Activated B cell treated with CpG ODN at 0.5 μM for 24 hours (primary cell): ENCODE results near the gene CPPED1. TPM values are rescaled to one million over a fixed set of nuclear protein-coding genes. Genes with fewer than 3 reads are reported as not detected.
"Not testable (repeated sequence)": the region's sequence is repeated elsewhere in the genome, so short reads cannot be mapped to it uniquely, and the experiment has no call there.

Experiments
- ATAC-seq: fragments of 200-7000 bp; cut with Tn5 transposase; one replicate; pipeline ENCODE4 v1.10.0; 2021; ENCODE audit warnings: low read depth, mild to moderate bottlenecking, moderate library complexity
- CTCF ChIA-PET: fragments of 350-600 bp; sonication (Branson Sonifier 250); formaldehyde crosslinking; loops from one replicate; lab custom pipeline; 2021; ENCODE audit warnings: antibody characterized with exemption; lab: Charles Lee
- POLR2A ChIA-PET: fragments of 350-600 bp; sonication (Branson Sonifier 250); formaldehyde crosslinking; loops from one replicate; lab custom pipeline; 2021; ENCODE audit warnings: antibody characterized with exemption; lab: Charles Lee
- DNase-seq: peaks from one replicate; pipeline ENCODE4 v3.0.0; 2022
- H3K27ac Mint-ChIP-seq: one replicate; pipeline ENCODE4 v1.8.0; 2020; ENCODE audit warnings: mixed read lengths
- H3K27me3 Mint-ChIP-seq: one replicate; pipeline ENCODE4 v1.8.0; 2021; ENCODE audit warnings: mixed read lengths
- H3K36me3 Mint-ChIP-seq: one replicate; pipeline ENCODE4 v1.8.0; 2021; ENCODE audit warnings: low read depth, mixed read lengths
- H3K4me1 Mint-ChIP-seq: one replicate; pipeline ENCODE4 v1.8.0; 2021; ENCODE audit warnings: mixed read lengths
- H3K4me3 Mint-ChIP-seq: one replicate; pipeline ENCODE4 v1.8.0; 2020; ENCODE audit warnings: mild to moderate bottlenecking, mixed read lengths
- H3K9me3 Mint-ChIP-seq: one replicate; pipeline ENCODE4 v1.8.0; 2020; ENCODE audit warnings: mixed read lengths
- CTCF ChIP-seq: fragments of 200-600 bp; IDR thresholded peaks from one replicate; pipeline ENCODE4 v1.8.0; 2022; ENCODE audit warnings: antibody characterized with exemption, mild to moderate bottlenecking
- intact Hi-C: fragments of 100-400 bp; cut with micrococcal nuclease; formaldehyde crosslinking; loops from one replicate; pipeline ENCODE4 v1.15.1; 2024
- total RNA-seq: library from RNA; stranded (reverse); gene quantifications from 2 replicates; pipeline ENCODE4 v1.2.3, GENCODE V29; 2022

CPPED1 gene
- total RNA-seq, 1 donor from 2014 or later = 14.1 TPM

- CTCF ChIA-PET = interaction anchor here (0.7 kb wide), 1 partner anchor 15 kb away, joined by 6 read pairs; no protein-coding TSS in a partner anchor
- intact Hi-C loops = loop anchor here (5.0 to 10.0 kb wide), 6 partner anchors 254 to 1857 kb away; partner anchors contain the start of genes CLEC16A, DEXI, ERCC4 and GSPT1
- DNase-seq (no peak), ATAC-seq (no peak)
- Mint-ChIP-seq H3K36me3 (peaks cover 2% of the 10 kb centered on the region), H3K4me1 (peaks cover 34% of the 10 kb centered on the region), H3K9me3 (peaks cover 3% of the 10 kb centered on the region), H3K4me3 (peak overlapping the region; percentile 69), H3K27me3 (no peaks in the 10 kb centered on the region), H3K27ac (no peak overlapping the region)
- POLR2A ChIA-PET = interaction anchor here (0.6 kb wide), 2 partner anchors 13 to 355 kb away, joined by 4 to 9 read pairs; no protein-coding TSS in a partner anchor
- no peak for TF ChIP-seq CTCF
Measured at GRCh38 chr16:12801511-12802042, 2.1 kb downstream of the CPPED1 start.

- no peak for DNase-seq
- peaks cover 3% of the 10 kb centered on the region for H3K9me3 Mint-ChIP-seq
- peaks cover 2% of the 10 kb centered on the region for H3K36me3 Mint-ChIP-seq
- no peak for TF ChIP-seq CTCF
- H3K4me3 Mint-ChIP-seq = no peak overlapping the region
- no peak for ATAC-seq
- ChIA-PET POLR2A (interaction anchor here (0.6 kb wide), 2 partner anchors 12 to 13 kb away, joined by 4 to 7 read pairs; no protein-coding TSS in a partner anchor), CTCF (no interaction called here)
- H3K4me1 Mint-ChIP-seq = peaks cover 34% of the 10 kb centered on the region
- no peaks in the 10 kb centered on the region for H3K27me3 Mint-ChIP-seq
- no peak overlapping the region for H3K27ac Mint-ChIP-seq
- intact Hi-C loops = loop anchor here (5.0 to 10.0 kb wide), 6 partner anchors 254 to 1856 kb away; partner anchors contain the start of genes CLEC16A, DEXI, ERCC4 and GSPT1
Measured at GRCh38 chr16:12800817-12801216, 2.9 kb downstream of the CPPED1 start.

GRCh38 chr16:12799996-12800395 is 3.7 kb downstream of the CPPED1 start:
- peaks cover 34% of the 10 kb centered on the region for H3K4me1 Mint-ChIP-seq
- H3K27me3 Mint-ChIP-seq, ATAC-seq, H3K4me3 Mint-ChIP-seq, CTCF ChIA-PET, DNase-seq, H3K27ac Mint-ChIP-seq, H3K9me3 Mint-ChIP-seq, H3K36me3 Mint-ChIP-seq: not testable (repeated sequence)
- intact Hi-C loops = loop anchor here (5.0 to 10.0 kb wide), 6 partner anchors 253 to 1855 kb away; partner anchors contain the start of genes CLEC16A, DEXI, ERCC4 and GSPT1
- POLR2A ChIA-PET = interaction anchor here (0.6 kb wide), 1 partner anchor 12 kb away, joined by 7 read pairs; no protein-coding TSS in a partner anchor

- ChIA-PET POLR2A (interaction anchor here (0.7 kb wide), 1 partner anchor 616 kb away, joined by 6 read pairs; no protein-coding TSS in a partner anchor), CTCF (no interaction called here)
- peaks cover 3% of the 10 kb centered on the region for H3K9me3 Mint-ChIP-seq
- TF ChIP-seq CTCF = no peak
- H3K4me3 Mint-ChIP-seq = no peak overlapping the region
- intact Hi-C loops = no loop called here
- ATAC-seq = no peak
- H3K36me3 Mint-ChIP-seq = peaks cover 2% of the 10 kb centered on the region
- H3K27ac Mint-ChIP-seq = no peak overlapping the region
- H3K4me1 Mint-ChIP-seq = peaks cover 26% of the 10 kb centered on the region
- no peaks in the 10 kb centered on the region for H3K27me3 Mint-ChIP-seq
- DNase-seq = no peak
Measured at GRCh38 chr16:12798846-12799245, 4.8 kb downstream of the CPPED1 start.

- intact Hi-C loops = no loop called here
- POLR2A ChIA-PET = no interaction called here
- peaks cover 20% of the 10 kb centered on the region for H3K4me1 Mint-ChIP-seq
- H3K36me3 Mint-ChIP-seq = peaks cover 2% of the 10 kb centered on the region
- H3K9me3 Mint-ChIP-seq = peaks cover 3% of the 10 kb centered on the region
- ATAC-seq (no peak), DNase-seq (no peak)
- no peak for TF ChIP-seq CTCF
- H3K27me3 Mint-ChIP-seq = no peaks in the 10 kb centered on the region
- H3K4me3 Mint-ChIP-seq = no peak overlapping the region
- CTCF ChIA-PET = no interaction called here
- no peak overlapping the region for H3K27ac Mint-ChIP-seq
Measured at GRCh38 chr16:12798171-12798570, 5.5 kb downstream of the CPPED1 start.
